ENCODE measurements around the gene KRT7. TPM values are rescaled to one million over a fixed set of nuclear protein-coding genes. Genes with fewer than 3 reads are reported as not detected.

The KRT7 gene
- total RNA-seq, 1 experiment from 2014 or later, result 10.0 TPM

GRCh38 chr12:52206304-52207040, 26.6 kb upstream of the KRT7 start:
- Histone ChIP-seq H3K9ac (ENCODE audit: extremely low read depth, insufficient read length, low read length) (no peak overlapping the region), H3K4me1 (ENCODE audit: insufficient read depth, low read length) (peaks cover 2% of the 10 kb centered on the region; the same call in 1 of the 2 replicates), H4K5ac (ENCODE audit: insufficient read length, low read depth, low read length) (no peak overlapping the region), H3K23ac (ENCODE audit: insufficient read length, low read depth, low read length) (no peak overlapping the region), H3K27ac (ENCODE audit: insufficient read length, low read depth, low read length) (no peak overlapping the region), H3K18ac (ENCODE audit: insufficient read length, low read depth, low read length) (no peak overlapping the region), H2AFZ (ENCODE audit: low read length) (no peak overlapping the region), H3K56ac (ENCODE audit: insufficient read length, low read depth, low read length) (no peak overlapping the region), H3K14ac (ENCODE audit: insufficient read depth, low read length) (no peak overlapping the region), H3K4me2 (ENCODE audit: insufficient read depth, insufficient read length, low read length) (no peak overlapping the region), H2BK15ac (ENCODE audit: low read depth, low read length) (no peak overlapping the region), H4K91ac (ENCODE audit: insufficient read length, low read depth, low read length) (no peak overlapping the region), H3K4ac (ENCODE audit: low read depth, low read length) (no peak overlapping the region), H3T11ph (ENCODE audit: low read length) (no peak overlapping the region), H3K9me3 (ENCODE audit: control insufficient read depth, low read depth, low read length) (no peaks in the 10 kb centered on the region), H2BK20ac (ENCODE audit: low read depth, low read length, poor library complexity, severe bottlenecking) (no peak overlapping the region), H2BK12ac (ENCODE audit: insufficient read length, low read depth, low read length) (no peak overlapping the region), H2BK5ac (ENCODE audit: insufficient read length, low read length) (no peak overlapping the region), H3K79me1 (ENCODE audit: insufficient read depth, low read depth, low read length, poor library complexity, severe bottlenecking) (no peaks in the 10 kb centered on the region), H2BK120ac (ENCODE audit: low read depth, low read length, poor library complexity, severe bottlenecking) (no peak overlapping the region), H3K27me3 (ENCODE audit: insufficient read depth, low read length) (no peaks in the 10 kb centered on the region), H2AK5ac (ENCODE audit: insufficient read length, low read length) (no peak overlapping the region), H3K79me2 (ENCODE audit: insufficient read depth, low read length) (no peaks in the 10 kb centered on the region), H4K20me1 (ENCODE audit: control insufficient read depth, insufficient read depth, insufficient read length) (no peaks in the 10 kb centered on the region), H4K8ac (replicated peaks; ENCODE audit: insufficient read length, low read depth, low read length) (no peak overlapping the region), H3K23me2 (ENCODE audit: insufficient read length, low read depth, low read length, poor library complexity, severe bottlenecking) (no peaks in the 10 kb centered on the region)
- H3K27ac Mint-ChIP-seq, result peak overlapping the region in 1 of 3 experiments; percentile 78; a peak in 3 of 7 replicates
- WGBS (ENCODE audit: extremely low coverage, insufficient read length, low lambda C conversion rate), result no CpG with 5 or more reads among the region's 9 CpGs
- no peaks in the 10 kb centered on the region for H3K9me3 Mint-ChIP-seq
- no peaks in the 10 kb centered on the region; a peak in 1 of 7 replicates for H3K36me3 Mint-ChIP-seq (ENCODE audit: insufficient read depth in 1 of 3, low read depth in 3 of 3)
- peaks cover 7% of the 10 kb centered on the region for H3K27me3 Mint-ChIP-seq (ENCODE audit: low read depth)
- DNase-seq, result no peak
- peaks cover 1 to 30% of the 10 kb centered on the region in 2 experiments for H3K4me1 Mint-ChIP-seq
- no peak for TF ChIP-seq CTCF (conservative IDR thresholded peaks at IDR 0.05)
- no peak overlapping the region for H3K4me3 Mint-ChIP-seq
